ENCODE results near the gene PHACTR1. TPM values are rescaled to one million over a fixed set of nuclear protein-coding genes. Genes with fewer than 3 reads are reported as not detected.

Gene PHACTR1
- total RNA-seq, 4 donors from 2014 or later = 2.0 to 8.3 (median 4.5) TPM

- H3K4me1 ChIP-seq = no peaks in the 10 kb centered on the region
- H3K36me3 ChIP-seq = no peaks in the 10 kb centered on the region
- DNase-seq = no peak
- H3K4me3 ChIP-seq = no peak overlapping the region
- H3K27ac ChIP-seq = no peak overlapping the region
- TF ChIP-seq POLR2A (IDR thresholded peaks at IDR 0.05) (no peak), CTCF (IDR thresholded peaks at IDR 0.05) (no peak)
- H3K27me3 ChIP-seq = no peaks in the 10 kb centered on the region
- no peaks in the 10 kb centered on the region for H3K9me3 ChIP-seq
- intact Hi-C loops (cut with DNase I; ENCODE audit: low total_unique reads) = no loop called here
These were observed 378.3 kb downstream of the PHACTR1 start for GRCh38 chr6:13094781-13095425.

- Histone ChIP-seq H3K27me3 (no peaks in the 10 kb centered on the region), H3K4me1 (no peaks in the 10 kb centered on the region), H3K27ac (no peak overlapping the region), H3K4me3 (no peak overlapping the region), H3K36me3 (no peaks in the 10 kb centered on the region), H3K9me3 (no peaks in the 10 kb centered on the region)
- DNase-seq = no peak
- TF ChIP-seq POLR2A (IDR thresholded peaks at IDR 0.05) = no peak
- no peak for TF ChIP-seq CTCF (IDR thresholded peaks at IDR 0.05)
- intact Hi-C loops (cut with DNase I; ENCODE audit: low total_unique reads) = no loop called here
These were observed 379.5 kb downstream of the PHACTR1 start for GRCh38 chr6:13096084-13096483.

- no peak overlapping the region for H3K4me3 ChIP-seq
- no peaks in the 10 kb centered on the region for H3K36me3 ChIP-seq
- TF ChIP-seq CTCF (IDR thresholded peaks at IDR 0.05) = no peak
- TF ChIP-seq POLR2A (IDR thresholded peaks at IDR 0.05) = no peak
- H3K27me3 ChIP-seq = no peaks in the 10 kb centered on the region
- DNase-seq = no peak
- intact Hi-C loops (cut with DNase I; ENCODE audit: low total_unique reads) = no loop called here
- no peaks in the 10 kb centered on the region for H3K9me3 ChIP-seq
- no peaks in the 10 kb centered on the region for H3K4me1 ChIP-seq
- H3K27ac ChIP-seq = no peak overlapping the region
These were observed 380.9 kb downstream of the PHACTR1 start for GRCh38 chr6:13097454-13097853.

- Histone ChIP-seq H3K27me3 (no peaks in the 10 kb centered on the region), H3K4me3 (no peak overlapping the region), H3K9me3 (no peaks in the 10 kb centered on the region), H3K36me3 (no peaks in the 10 kb centered on the region), H3K4me1 (no peaks in the 10 kb centered on the region), H3K27ac (no peak overlapping the region)
- no peak for DNase-seq
- intact Hi-C loops (cut with DNase I; ENCODE audit: low total_unique reads) = no loop called here
- TF ChIP-seq POLR2A (IDR thresholded peaks at IDR 0.05) (no peak), CTCF (IDR thresholded peaks at IDR 0.05) (no peak)
These were observed 381.4 kb downstream of the PHACTR1 start for GRCh38 chr6:13098006-13098405.

GRCh38 chr6:13098793-13099570 lies 382.4 kb downstream of the PHACTR1 start:
- no peaks in the 10 kb centered on the region for H3K9me3 ChIP-seq
- no peak overlapping the region for H3K27ac ChIP-seq
- no peak for DNase-seq
- no peaks in the 10 kb centered on the region for H3K4me1 ChIP-seq
- no peaks in the 10 kb centered on the region for H3K27me3 ChIP-seq
- no peaks in the 10 kb centered on the region for H3K36me3 ChIP-seq
- TF ChIP-seq CTCF (IDR thresholded peaks at IDR 0.05) (no peak), POLR2A (IDR thresholded peaks at IDR 0.05) (no peak)
- no peak overlapping the region for H3K4me3 ChIP-seq
- intact Hi-C loops (cut with DNase I; ENCODE audit: low total_unique reads) = no loop called here
